ENCODE measurements around the gene MYH9. TPM values are rescaled to one million over a fixed set of nuclear protein-coding genes. Genes with fewer than 3 reads are reported as not detected.

The MYH9 gene
- total and polyA plus RNA-seq, 11 donors = 109 to 482 (median 238) TPM

GRCh38 chr22:36300396-36301212, 87.2 kb downstream of the MYH9 start:
- Histone ChIP-seq H3K27ac (peak overlapping the region in 3 of 12 donors; percentile 25 to 74 (median 46)), H3K4me1 (peaks cover 0 to 8% (median 0%) of the 10 kb centered on the region in 12 donors), H3K4me3 (no peak overlapping the region), H3K36me3 (peaks cover 13 to 100% (median 100%) of the 10 kb centered on the region in 9 donors), H3K27me3 (no peaks in the 10 kb centered on the region), H3K9me3 (no peaks in the 10 kb centered on the region)
- WGBS, 4 donors = 92 to 94% (median 93%) methylated on average over 23 to 24 of the region's 24 CpGs
- no peak for ATAC-seq
- peak in 1 of 5 donors; percentile 52 for DNase-seq
- TF ChIP-seq POLR2A (IDR thresholded peaks at IDR 0.05) = no peak
- TF ChIP-seq, protein P1, sequence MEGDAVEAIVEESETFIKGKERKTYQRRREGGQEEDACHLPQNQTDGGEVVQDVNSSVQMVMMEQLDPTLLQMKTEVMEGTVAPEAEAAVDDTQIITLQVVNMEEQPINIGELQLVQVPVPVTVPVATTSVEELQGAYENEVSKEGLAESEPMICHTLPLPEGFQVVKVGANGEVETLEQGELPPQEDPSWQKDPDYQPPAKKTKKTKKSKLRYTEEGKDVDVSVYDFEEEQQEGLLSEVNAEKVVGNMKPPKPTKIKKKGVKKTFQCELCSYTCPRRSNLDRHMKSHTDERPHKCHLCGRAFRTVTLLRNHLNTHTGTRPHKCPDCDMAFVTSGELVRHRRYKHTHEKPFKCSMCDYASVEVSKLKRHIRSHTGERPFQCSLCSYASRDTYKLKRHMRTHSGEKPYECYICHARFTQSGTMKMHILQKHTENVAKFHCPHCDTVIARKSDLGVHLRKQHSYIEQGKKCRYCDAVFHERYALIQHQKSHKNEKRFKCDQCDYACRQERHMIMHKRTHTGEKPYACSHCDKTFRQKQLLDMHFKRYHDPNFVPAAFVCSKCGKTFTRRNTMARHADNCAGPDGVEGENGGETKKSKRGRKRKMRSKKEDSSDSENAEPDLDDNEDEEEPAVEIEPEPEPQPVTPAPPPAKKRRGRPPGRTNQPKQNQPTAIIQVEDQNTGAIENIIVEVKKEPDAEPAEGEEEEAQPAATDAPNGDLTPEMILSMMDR (IDR thresholded peaks at IDR 0.05) = no peak
- intact Hi-C loops (cut with DNase I) = loop anchor here (1.0 to 5.0 kb wide), 3 partner anchors 170 to 172 kb away; no protein-coding TSS in a partner anchor

DNA sequence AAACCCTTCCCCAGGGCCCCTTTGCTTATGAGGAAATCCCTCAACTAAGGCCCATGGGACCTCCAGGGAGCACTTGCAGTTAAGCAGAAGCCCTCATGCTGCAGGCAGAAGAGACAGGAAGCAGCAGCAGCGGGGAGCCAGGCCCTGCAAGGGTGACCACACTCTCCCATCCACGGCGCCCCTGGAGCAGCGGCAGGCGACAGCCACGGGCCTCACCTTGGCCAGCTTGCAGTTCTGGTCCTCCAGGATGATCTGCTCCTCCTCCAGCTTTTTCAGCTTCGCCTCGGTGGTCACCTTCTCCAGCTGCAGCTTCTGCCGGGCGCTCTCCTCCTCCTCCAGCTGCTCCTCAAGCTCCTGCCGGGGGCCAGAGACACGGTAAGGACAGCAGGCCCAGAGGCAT, 87.9 kb downstream of the MYH9 start:
- DNase-seq (peak in 1 of 5 donors; percentile 56), ATAC-seq (no peak)
- intact Hi-C loops (cut with DNase I) = loop anchor here in 8 of 10 donors (2.0 to 5.0 kb wide), 3 partner anchors 15 to 172 kb away; no protein-coding TSS in a partner anchor
- Histone ChIP-seq H3K9me3 (no peaks in the 10 kb centered on the region), H3K36me3 (peaks cover 13 to 100% (median 100%) of the 10 kb centered on the region in 9 donors), H3K27me3 (no peaks in the 10 kb centered on the region), H3K27ac (peak overlapping the region in 1 of 12 donors; percentile 74), H3K4me1 (peaks cover 0 to 8% (median 0%) of the 10 kb centered on the region in 12 donors), H3K4me3 (no peak overlapping the region)
- WGBS, 4 donors = 82 to 92% (median 88%) methylated on average over 7 to 12 of the region's 12 CpGs
- TF ChIP-seq, protein P1 (IDR thresholded peaks at IDR 0.05) = no peak
- no peak for TF ChIP-seq POLR2A (IDR thresholded peaks at IDR 0.05)

DNA sequence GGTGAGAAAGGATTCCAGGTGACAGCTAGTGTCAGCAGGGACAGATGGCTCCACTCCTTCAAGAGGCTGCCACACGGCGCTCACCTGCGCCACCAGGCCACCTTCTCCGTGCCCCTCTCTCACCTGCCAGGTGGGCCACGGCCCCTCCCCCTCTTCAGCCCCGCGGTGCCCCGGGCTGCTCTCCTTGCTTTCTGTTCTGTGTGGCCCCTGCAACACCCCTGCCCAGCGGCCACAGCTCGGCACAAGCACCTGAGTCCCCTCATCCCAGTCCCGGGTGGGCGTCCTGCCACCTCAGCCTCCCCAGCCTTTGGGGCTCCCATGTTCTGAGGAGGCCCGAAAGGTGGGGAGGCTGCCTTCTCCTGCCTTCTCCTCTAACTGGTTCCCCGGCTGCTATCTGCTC, 88.5 kb downstream of the MYH9 start:
- intact Hi-C loops (cut with DNase I) = loop anchor here in 1 of 10 donors (2.0 kb wide), 1 partner anchor 16 kb away; no protein-coding TSS in a partner anchor
- Histone ChIP-seq H3K36me3 (peaks cover 13 to 100% (median 100%) of the 10 kb centered on the region in 9 donors), H3K4me3 (no peak overlapping the region), H3K4me1 (peaks cover 0 to 8% (median 0%) of the 10 kb centered on the region in 12 donors), H3K27ac (peak overlapping the region in 1 of 12 donors; percentile 70), H3K9me3 (no peaks in the 10 kb centered on the region), H3K27me3 (no peaks in the 10 kb centered on the region)
- 86 to 90% (median 87%) methylated on average over 11 to 14 of the region's 14 CpGs for WGBS, 4 donors
- ATAC-seq (no peak), DNase-seq (peak in 2 of 5 donors; percentile 23 to 45)
- no peak for TF ChIP-seq POLR2A (IDR thresholded peaks at IDR 0.05)
- TF ChIP-seq, protein P1 (IDR thresholded peaks at IDR 0.05) = no peak

DNA sequence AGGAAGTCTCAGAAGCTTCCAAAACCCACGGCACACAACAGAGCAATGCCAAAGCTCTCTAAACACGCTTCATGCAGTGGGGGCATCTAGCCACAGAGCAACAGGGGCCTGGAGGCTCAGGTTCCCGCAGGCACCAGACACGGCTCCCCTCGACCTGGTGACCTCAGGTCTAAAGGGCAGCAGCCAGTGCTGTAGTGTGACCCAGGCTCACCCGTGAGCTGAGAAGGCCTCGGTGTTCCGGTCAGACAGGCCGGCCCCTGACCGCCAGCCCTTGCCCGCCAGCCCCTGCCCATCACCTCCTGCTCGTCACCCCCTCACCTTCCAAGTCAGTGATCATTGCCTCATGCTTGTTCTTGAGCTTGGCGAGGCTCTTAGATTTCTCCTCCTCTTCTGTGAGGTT, 89.2 kb downstream of the MYH9 start:
- ATAC-seq (no peak), DNase-seq (peak in 2 of 5 donors; percentile 27 to 40)
- no peaks in the 10 kb centered on the region for H3K27me3 ChIP-seq
- WGBS, 4 donors = 89 to 92% (median 90%) methylated on average over 11 to 13 of the region's 13 CpGs
- peak overlapping the region in 1 of 12 donors; percentile 70 for H3K27ac ChIP-seq
- no peak overlapping the region for H3K4me3 ChIP-seq
- TF ChIP-seq POLR2A (IDR thresholded peaks at IDR 0.05) = no peak
- TF ChIP-seq, protein P1 (IDR thresholded peaks at IDR 0.05) = no peak
- intact Hi-C loops (cut with DNase I) = loop anchor here in 1 of 10 donors (2.0 kb wide), 1 partner anchor 16 kb away; no protein-coding TSS in a partner anchor
- peaks cover 0 to 8% (median 0%) of the 10 kb centered on the region in 12 donors for H3K4me1 ChIP-seq
- H3K9me3 ChIP-seq = no peaks in the 10 kb centered on the region
- peaks cover 14 to 100% (median 100%) of the 10 kb centered on the region in 9 donors for H3K36me3 ChIP-seq

Data from heart left ventricle (tissue), 16 donors.